ENCODE measurements around the gene DIAPH3.

- TF ChIP-seq, protein P1, sequence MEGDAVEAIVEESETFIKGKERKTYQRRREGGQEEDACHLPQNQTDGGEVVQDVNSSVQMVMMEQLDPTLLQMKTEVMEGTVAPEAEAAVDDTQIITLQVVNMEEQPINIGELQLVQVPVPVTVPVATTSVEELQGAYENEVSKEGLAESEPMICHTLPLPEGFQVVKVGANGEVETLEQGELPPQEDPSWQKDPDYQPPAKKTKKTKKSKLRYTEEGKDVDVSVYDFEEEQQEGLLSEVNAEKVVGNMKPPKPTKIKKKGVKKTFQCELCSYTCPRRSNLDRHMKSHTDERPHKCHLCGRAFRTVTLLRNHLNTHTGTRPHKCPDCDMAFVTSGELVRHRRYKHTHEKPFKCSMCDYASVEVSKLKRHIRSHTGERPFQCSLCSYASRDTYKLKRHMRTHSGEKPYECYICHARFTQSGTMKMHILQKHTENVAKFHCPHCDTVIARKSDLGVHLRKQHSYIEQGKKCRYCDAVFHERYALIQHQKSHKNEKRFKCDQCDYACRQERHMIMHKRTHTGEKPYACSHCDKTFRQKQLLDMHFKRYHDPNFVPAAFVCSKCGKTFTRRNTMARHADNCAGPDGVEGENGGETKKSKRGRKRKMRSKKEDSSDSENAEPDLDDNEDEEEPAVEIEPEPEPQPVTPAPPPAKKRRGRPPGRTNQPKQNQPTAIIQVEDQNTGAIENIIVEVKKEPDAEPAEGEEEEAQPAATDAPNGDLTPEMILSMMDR (IDR thresholded peaks at IDR 0.05), result no peak
- TF ChIP-seq POLR2A (IDR thresholded peaks at IDR 0.05), result no peak
- no peak for TF ChIP-seq POLR2AphosphoS5 (IDR thresholded peaks at IDR 0.05)
These were observed 72.2 kb downstream of the DIAPH3 start for GRCh38 chr13:60091573-60091972.

Data from breast epithelium (tissue), 3 donors.